OCI-LY7 (cell line): ENCODE results near the gene DNPH1.

ENCODE experiments used
- EZH2phosphoT487 ChIP-seq: fragments of 200-600 bp; sonication (generic); IDR thresholded peaks from 2 replicates; pipeline ENCODE4 v1.6.1; 2018; ENCODE audit warnings: low read depth, borderline replicate concordance, mild to moderate bottlenecking, mixed run types, antibody characterized with exemption, low read length, moderate library complexity, mixed read lengths
- TF ChIP-seq, protein P1 (sequence below): fragments of 200-600 bp; sonication (generic); conservative IDR thresholded peaks from 2 replicates; pipeline ENCODE4 v1.5.1; 2014; ENCODE audit warnings: mild to moderate bottlenecking, antibody characterized with exemption, low read length, moderate library complexity, mixed read lengths

GRCh38 chr6:43254138-43254817, 25.0 kb upstream of the DNPH1 start:
- TF ChIP-seq, protein P1, sequence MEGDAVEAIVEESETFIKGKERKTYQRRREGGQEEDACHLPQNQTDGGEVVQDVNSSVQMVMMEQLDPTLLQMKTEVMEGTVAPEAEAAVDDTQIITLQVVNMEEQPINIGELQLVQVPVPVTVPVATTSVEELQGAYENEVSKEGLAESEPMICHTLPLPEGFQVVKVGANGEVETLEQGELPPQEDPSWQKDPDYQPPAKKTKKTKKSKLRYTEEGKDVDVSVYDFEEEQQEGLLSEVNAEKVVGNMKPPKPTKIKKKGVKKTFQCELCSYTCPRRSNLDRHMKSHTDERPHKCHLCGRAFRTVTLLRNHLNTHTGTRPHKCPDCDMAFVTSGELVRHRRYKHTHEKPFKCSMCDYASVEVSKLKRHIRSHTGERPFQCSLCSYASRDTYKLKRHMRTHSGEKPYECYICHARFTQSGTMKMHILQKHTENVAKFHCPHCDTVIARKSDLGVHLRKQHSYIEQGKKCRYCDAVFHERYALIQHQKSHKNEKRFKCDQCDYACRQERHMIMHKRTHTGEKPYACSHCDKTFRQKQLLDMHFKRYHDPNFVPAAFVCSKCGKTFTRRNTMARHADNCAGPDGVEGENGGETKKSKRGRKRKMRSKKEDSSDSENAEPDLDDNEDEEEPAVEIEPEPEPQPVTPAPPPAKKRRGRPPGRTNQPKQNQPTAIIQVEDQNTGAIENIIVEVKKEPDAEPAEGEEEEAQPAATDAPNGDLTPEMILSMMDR, result no peak
- no peak for TF ChIP-seq EZH2phosphoT487
